ENCODE measurements around the gene PTPN1. TPM values are rescaled to one million over a fixed set of nuclear protein-coding genes. Genes with fewer than 3 reads are reported as not detected.

The PTPN1 gene
- 10 to 100 TPM; 80.6 to 83.4 TPM for total RNA-seq

GRCh38 chr20:50509923-50510705 is at the start of gene PTPN1:
PTPN1 (plus strand) TSS chr20:50510383; CDS start chr20:50510528, 145 bp downstream.
- ChIA-PET POLR2A (interaction anchor here (0.6 to 3.7 kb wide), 18 partner anchors 9 to 914 kb away, joined by 3 to 16 read pairs (median 4); no protein-coding TSS in a partner anchor), CTCF (interaction anchor here (0.7 to 4.1 kb wide), 12 partner anchors 16 to 319 kb away, joined by 3 to 23 read pairs (median 6); no protein-coding TSS in a partner anchor)
- Mint-ChIP-seq H3K9me3 (no peaks in the 10 kb centered on the region), H3K4me3 (peak within 1 kb of the TSS; percentile 86), H3K27ac (peak within 1 kb of the TSS; percentile 87), H3K36me3 (peaks cover 29% of the 10 kb centered on the region), H3K27me3 (no peaks in the 10 kb centered on the region), H3K4me1 (ENCODE audit: low read depth) (peaks cover 39% of the 10 kb centered on the region)
- DNase-seq: peak; percentile 99
- intact Hi-C loops (cut with micrococcal nuclease): loop anchor here (1.0 to 2.0 kb wide), 6 partner anchors 8 to 319 kb away; partner anchors contain the start of gene CEBPB

DNA sequence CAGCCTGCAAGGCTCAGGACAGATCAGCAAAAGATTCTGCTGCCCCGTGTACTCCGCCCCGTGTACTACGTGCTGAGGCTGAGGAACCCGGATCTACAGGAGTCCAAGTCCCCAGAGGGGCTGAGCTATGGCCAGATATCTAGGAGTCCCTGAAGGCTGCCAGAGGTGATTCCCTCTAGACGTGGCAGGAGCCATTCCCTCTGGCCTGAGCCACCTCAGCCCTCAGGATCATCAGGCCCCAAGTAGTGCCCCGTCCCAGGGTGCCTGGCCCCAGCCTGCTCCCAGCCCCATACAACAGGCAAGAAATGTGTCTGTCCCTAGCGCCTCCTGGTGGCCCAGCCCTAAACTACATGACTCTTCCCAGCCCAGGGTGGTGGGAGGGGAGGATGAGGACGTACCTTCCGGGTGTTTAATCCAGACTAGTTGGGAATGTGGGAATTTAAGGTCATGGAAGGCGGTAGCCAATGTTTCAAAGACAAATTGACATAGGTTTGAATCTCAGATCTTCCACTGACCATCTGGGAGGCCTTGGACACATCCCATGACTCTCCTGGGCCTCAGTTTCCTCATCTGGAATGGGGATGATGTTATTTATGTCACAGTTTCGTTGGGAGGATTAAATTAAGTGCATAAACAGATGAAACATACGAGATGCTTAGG is 49.4 kb upstream of the PTPN1 start:
- Mint-ChIP-seq H3K4me1 (ENCODE audit: low read depth) (peaks cover 8% of the 10 kb centered on the region), H3K36me3 (no peaks in the 10 kb centered on the region), H3K4me3 (no peak overlapping the region), H3K9me3 (no peaks in the 10 kb centered on the region), H3K27ac (no peak overlapping the region), H3K27me3 (peaks cover 12% of the 10 kb centered on the region)
- intact Hi-C loops (cut with micrococcal nuclease): loop anchor here (1.0 kb wide), 3 partner anchors 121 to 274 kb away; partner anchors contain the start of gene CEBPB
- ChIA-PET CTCF (interaction anchor here (0.7 to 9.1 kb wide), 5 partner anchors 9 to 279 kb away, joined by 3 to 153 read pairs (median 5); partner anchors contain the start of gene CEBPB), POLR2A (no interaction called here)
- peak; percentile 90 for DNase-seq

DNA sequence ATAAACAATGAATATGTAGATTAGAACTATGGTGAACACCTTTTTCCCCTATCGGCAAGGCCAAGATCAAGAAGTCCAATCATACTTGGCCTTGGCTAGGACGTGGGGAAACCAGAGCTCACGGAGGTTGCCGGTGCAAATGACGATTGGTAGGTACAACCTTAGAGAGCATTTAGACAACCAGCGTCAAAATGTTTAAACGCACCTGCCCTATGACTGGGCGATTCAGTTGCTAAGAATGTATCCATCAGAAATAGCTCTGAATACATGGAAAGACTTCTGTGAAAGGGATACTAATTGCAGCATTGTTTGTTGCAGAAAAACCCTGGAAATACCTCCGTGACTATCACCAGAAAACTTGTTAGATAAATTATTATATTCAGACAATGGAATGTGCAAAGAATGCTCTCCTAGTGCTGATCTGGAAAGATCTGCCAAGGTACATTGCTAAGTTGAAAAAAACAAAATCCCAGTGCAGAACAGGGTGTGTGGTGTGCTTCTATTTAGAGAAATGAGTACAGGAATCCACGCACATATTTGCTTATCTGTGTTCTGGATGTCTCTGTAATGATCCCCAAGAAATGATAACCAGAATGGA is 48.0 kb upstream of the PTPN1 start:
- Mint-ChIP-seq H3K27ac (no peak overlapping the region), H3K4me3 (no peak overlapping the region), H3K27me3 (peaks cover 5% of the 10 kb centered on the region), H3K36me3 (no peaks in the 10 kb centered on the region), H3K4me1 (ENCODE audit: low read depth) (peaks cover 8% of the 10 kb centered on the region), H3K9me3 (no peaks in the 10 kb centered on the region)
- CTCF ChIA-PET: interaction anchor here (0.6 to 9.1 kb wide), 7 partner anchors 15 to 304 kb away, joined by 3 to 153 read pairs (median 6); partner anchors contain the start of gene CEBPB
- POLR2A ChIA-PET: no interaction called here
- no peak for DNase-seq
- intact Hi-C loops (cut with micrococcal nuclease): no loop called here

DNA sequence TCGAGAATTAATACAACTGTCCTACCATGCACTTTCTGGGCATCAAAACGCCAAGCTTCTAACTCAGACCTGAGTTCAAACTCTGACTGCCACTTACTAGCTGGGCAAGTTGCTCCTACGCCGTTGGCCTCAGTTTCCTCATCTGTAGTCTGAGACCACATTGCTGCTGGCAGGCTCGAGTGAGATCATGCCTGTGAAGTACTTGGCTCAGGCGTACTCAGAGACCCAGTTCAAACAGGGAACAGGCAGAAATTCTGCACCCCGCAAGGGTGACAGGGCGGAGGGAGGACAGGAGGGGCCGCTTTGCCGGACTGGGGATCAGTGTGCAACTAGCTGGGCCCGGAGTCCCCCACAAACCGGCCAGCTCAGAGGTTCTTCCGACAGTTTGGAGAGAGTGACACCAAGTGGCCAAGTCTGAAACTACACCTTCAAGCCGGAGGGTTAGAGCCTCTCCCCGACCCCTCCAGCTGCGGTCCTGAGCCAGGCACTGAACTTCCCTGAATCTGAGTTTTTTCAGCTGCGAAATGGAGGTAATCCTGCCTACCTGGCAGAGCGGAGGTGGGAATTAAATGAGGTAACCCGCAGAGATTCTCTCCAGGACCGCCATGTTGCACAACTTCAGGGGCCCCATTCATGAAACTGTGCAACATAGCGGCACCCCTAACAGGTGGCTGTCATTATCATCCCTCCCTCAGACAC is 46.0 kb upstream of the PTPN1 start:
- no peak overlapping the region for H3K27ac Mint-ChIP-seq
- intact Hi-C loops (cut with micrococcal nuclease): loop anchor here (1.0 kb wide), 2 partner anchors 274 to 278 kb away; partner anchors contain the start of gene CEBPB
- H3K4me3 Mint-ChIP-seq: no peak overlapping the region
- CTCF ChIA-PET: interaction anchor here (0.8 to 9.1 kb wide), 25 partner anchors 8 to 393 kb away, joined by 3 to 153 read pairs (median 6); partner anchors contain the start of gene CEBPB
- H3K27me3 Mint-ChIP-seq: peaks cover 4% of the 10 kb centered on the region
- no peaks in the 10 kb centered on the region for H3K9me3 Mint-ChIP-seq
- POLR2A ChIA-PET: interaction anchor here (0.5 to 1.2 kb wide), 2 partner anchors 148 to 273 kb away, joined by 3 to 4 read pairs; no protein-coding TSS in a partner anchor
- no peaks in the 10 kb centered on the region for H3K36me3 Mint-ChIP-seq
- H3K4me1 Mint-ChIP-seq (ENCODE audit: low read depth): peaks cover 8% of the 10 kb centered on the region
- DNase-seq: peak; percentile 69

- H3K4me3 Mint-ChIP-seq: no peak overlapping the region
- DNase-seq: no peak
- H3K9me3 Mint-ChIP-seq: no peaks in the 10 kb centered on the region
- peaks cover 2% of the 10 kb centered on the region for H3K27me3 Mint-ChIP-seq
- no peak overlapping the region for H3K27ac Mint-ChIP-seq
- intact Hi-C loops (cut with micrococcal nuclease): loop anchor here (1.0 kb wide), 2 partner anchors 275 to 279 kb away; partner anchors contain the start of gene CEBPB
- CTCF ChIA-PET: interaction anchor here (0.8 to 9.1 kb wide), 27 partner anchors 8 to 394 kb away, joined by 3 to 153 read pairs (median 6); partner anchors contain the start of gene CEBPB
- no peaks in the 10 kb centered on the region for H3K36me3 Mint-ChIP-seq
- peaks cover 8% of the 10 kb centered on the region for H3K4me1 Mint-ChIP-seq (ENCODE audit: low read depth)
- POLR2A ChIA-PET: no interaction called here
Observed at GRCh38 chr20:50464725-50465650, 45.2 kb upstream of the PTPN1 start.

- H3K9me3 Mint-ChIP-seq: no peaks in the 10 kb centered on the region
- H3K36me3 Mint-ChIP-seq: no peaks in the 10 kb centered on the region
- no peaks in the 10 kb centered on the region for H3K27me3 Mint-ChIP-seq
- ChIA-PET POLR2A (interaction anchor here (0.6 kb wide), 1 partner anchor 138 kb away, joined by 3 read pairs; no protein-coding TSS in a partner anchor), CTCF (interaction anchor here (1.1 to 9.1 kb wide), 3 partner anchors 11 to 289 kb away, joined by 3 to 153 read pairs (median 4); partner anchors contain the start of gene CEBPB)
- no peak for DNase-seq
- H3K27ac Mint-ChIP-seq: no peak overlapping the region
- intact Hi-C loops (cut with micrococcal nuclease): no loop called here
- peaks cover 22% of the 10 kb centered on the region for H3K4me1 Mint-ChIP-seq (ENCODE audit: low read depth)
- H3K4me3 Mint-ChIP-seq: no peak overlapping the region
Observed at GRCh38 chr20:50467174-50467573, 43.0 kb upstream of the PTPN1 start.

- intact Hi-C loops (cut with micrococcal nuclease): no loop called here
- no peaks in the 10 kb centered on the region for H3K36me3 Mint-ChIP-seq
- ChIA-PET POLR2A (no interaction called here), CTCF (interaction anchor here (1.1 to 9.1 kb wide), 5 partner anchors 11 to 289 kb away, joined by 3 to 153 read pairs (median 4); partner anchors contain the start of gene CEBPB)
- peak; percentile 50 for DNase-seq
- H3K4me3 Mint-ChIP-seq: no peak overlapping the region
- no peaks in the 10 kb centered on the region for H3K9me3 Mint-ChIP-seq
- H3K27me3 Mint-ChIP-seq: no peaks in the 10 kb centered on the region
- H3K4me1 Mint-ChIP-seq (ENCODE audit: low read depth): peaks cover 25% of the 10 kb centered on the region
- H3K27ac Mint-ChIP-seq: no peak overlapping the region
Observed at GRCh38 chr20:50467718-50468356, 42.3 kb upstream of the PTPN1 start.

DNA sequence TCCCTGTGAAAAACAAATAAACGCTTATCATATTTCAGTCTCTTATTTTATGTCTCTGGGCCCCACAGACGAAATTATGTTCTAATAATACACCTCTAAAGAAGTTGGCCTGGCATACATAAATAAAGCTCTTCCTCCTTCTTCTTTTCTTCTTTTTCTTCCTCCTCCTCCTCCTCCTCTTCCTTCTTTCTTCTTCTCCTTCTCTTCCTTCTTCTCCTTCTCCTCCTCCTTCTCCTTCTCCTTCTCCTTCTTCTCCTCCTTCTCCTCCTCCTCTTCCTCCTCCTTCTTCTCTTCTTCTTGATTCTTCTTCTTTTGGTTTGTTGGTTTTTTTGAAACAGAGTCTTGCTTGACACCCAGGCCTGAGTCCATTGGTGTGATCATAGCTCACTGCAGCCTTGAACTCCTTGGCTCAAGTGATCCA is 41.8 kb upstream of the PTPN1 start:
- H3K4me3 Mint-ChIP-seq: no peak overlapping the region
- H3K27ac Mint-ChIP-seq: no peak overlapping the region
- DNase-seq: no peak
- H3K36me3 Mint-ChIP-seq: no peaks in the 10 kb centered on the region
- H3K27me3 Mint-ChIP-seq: no peaks in the 10 kb centered on the region
- H3K4me1 Mint-ChIP-seq (ENCODE audit: low read depth): peaks cover 30% of the 10 kb centered on the region
- POLR2A ChIA-PET: no interaction called here
- H3K9me3 Mint-ChIP-seq: no peaks in the 10 kb centered on the region
- intact Hi-C loops (cut with micrococcal nuclease): no loop called here
- CTCF ChIA-PET: interaction anchor here (1.1 to 9.1 kb wide), 6 partner anchors 10 to 290 kb away, joined by 3 to 153 read pairs (median 4); partner anchors contain the start of gene CEBPB

DNA sequence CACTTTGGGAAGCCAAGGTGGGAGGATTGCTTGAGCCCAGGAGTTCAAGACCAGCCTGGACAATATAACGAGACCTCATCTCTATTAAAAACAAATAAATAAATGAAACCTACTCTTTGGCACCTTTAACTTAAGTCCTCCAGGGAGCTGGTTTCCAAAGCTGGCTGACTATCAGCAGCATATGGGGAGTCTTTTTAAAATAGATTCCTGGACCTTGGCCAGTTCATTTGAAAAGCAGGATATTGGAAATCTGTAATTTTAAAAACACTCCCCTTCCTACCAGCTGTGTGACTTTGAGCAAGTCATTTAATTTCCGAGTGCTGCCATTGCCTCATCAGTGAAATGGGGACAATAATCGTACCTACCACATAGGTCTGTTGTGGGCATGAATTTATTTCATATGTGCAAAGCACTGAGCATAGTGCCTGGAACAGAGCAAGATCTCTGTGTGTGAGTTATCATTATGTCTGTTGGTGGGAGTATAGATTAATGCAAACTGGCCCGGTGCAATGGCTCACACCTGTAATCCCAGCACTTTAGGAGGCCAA is 40.9 kb upstream of the PTPN1 start:
- CTCF ChIA-PET: interaction anchor here (0.6 to 2.3 kb wide), 5 partner anchors 9 to 279 kb away, joined by 3 to 9 read pairs (median 3); partner anchors contain the start of gene CEBPB
- intact Hi-C loops (cut with micrococcal nuclease): no loop called here
- H3K4me1 Mint-ChIP-seq (ENCODE audit: low read depth): peaks cover 29% of the 10 kb centered on the region
- no peaks in the 10 kb centered on the region for H3K36me3 Mint-ChIP-seq
- H3K9me3 Mint-ChIP-seq: no peaks in the 10 kb centered on the region
- POLR2A ChIA-PET: no interaction called here
- H3K4me3 Mint-ChIP-seq: no peak overlapping the region
- H3K27ac Mint-ChIP-seq: no peak overlapping the region
- H3K27me3 Mint-ChIP-seq: no peaks in the 10 kb centered on the region
- no peak for DNase-seq

GRCh38 chr20:50469796-50470195 is 40.4 kb upstream of the PTPN1 start:
- no peak overlapping the region for H3K27ac Mint-ChIP-seq
- peaks cover 27% of the 10 kb centered on the region for H3K4me1 Mint-ChIP-seq (ENCODE audit: low read depth)
- H3K36me3 Mint-ChIP-seq: no peaks in the 10 kb centered on the region
- H3K27me3 Mint-ChIP-seq: no peaks in the 10 kb centered on the region
- CTCF ChIA-PET: interaction anchor here (0.6 to 2.3 kb wide), 6 partner anchors 9 to 291 kb away, joined by 3 to 9 read pairs (median 4); partner anchors contain the start of gene CEBPB
- DNase-seq: no peak
- POLR2A ChIA-PET: no interaction called here
- intact Hi-C loops (cut with micrococcal nuclease): loop anchor here (10.0 kb wide), 1 partner anchor 355 kb away; the partner anchor contains the start of gene UBE2V1
- H3K4me3 Mint-ChIP-seq: no peak overlapping the region
- H3K9me3 Mint-ChIP-seq: no peaks in the 10 kb centered on the region
